IMR-90 (cell line): ENCODE measurements around the gene TMEM131L. TPM values are rescaled to one million over a fixed set of nuclear protein-coding genes. Genes with fewer than 3 reads are reported as not detected.

Source experiments
- ATAC-seq: fragments of 200-7000 bp; cut with Tn5 transposase; 2 replicates; pipeline ENCODE4 v1.9.1; 2020; ENCODE audit warnings: low read depth, mild to moderate bottlenecking, moderate library complexity
- BruUV-seq: library from RNA; stranded (reverse); fragments of 400-500 nt; replicated peaks from 2 replicates; lab custom pipeline; 2021; lab: Mats Ljungman, UMichigan
- CTCF ChIA-PET: fragments of 300-600 bp; formaldehyde crosslinking; extraction: SDS; loops from one replicate; lab custom pipeline; 2021; ENCODE audit warnings: antibody characterized with exemption; lab: Yijun Ruan, JAX
- POLR2A ChIA-PET: fragments of 300-600 bp; sonication (Branson Sonifier 250); formaldehyde crosslinking; loops from one replicate; lab custom pipeline; 2022; ENCODE audit warnings: antibody characterized with exemption; ENCODE audit not compliant: unreplicated experiment; lab: Charles Lee
- DNase-seq: peaks from one replicate; pipeline ENCODE4 v3.0.0; 2013
- H2AFZ ChIP-seq: replicated peaks from 2 replicates; pipeline ENCODE3; 2013; ENCODE audit warnings: low read length, mild to moderate bottlenecking; ENCODE audit not compliant: poor library complexity
- H2AK5ac ChIP-seq: 2 replicates; pipeline ENCODE4 v1.6.1; 2013; ENCODE audit warnings: low read depth, low read length, inconsistent platforms
- H2AK9ac ChIP-seq: replicated peaks from 2 replicates; pipeline ENCODE3; 2013; ENCODE audit warnings: mild to moderate bottlenecking, low read depth, low read length, moderate library complexity; ENCODE audit not compliant: poor library complexity
- H2BK120ac ChIP-seq: 2 replicates; pipeline ENCODE4 v1.6.1; 2013; ENCODE audit warnings: low read depth, low read length, inconsistent platforms
- H2BK15ac ChIP-seq: 3 replicates; pipeline ENCODE4 v1.6.1; 2013; ENCODE audit warnings: low read depth, low read length, inconsistent platforms
- H2BK20ac ChIP-seq: 2 replicates; pipeline ENCODE4 v1.6.1; 2013; ENCODE audit warnings: low read depth, mild to moderate bottlenecking, inconsistent platforms, low read length, moderate library complexity
- H2BK5ac ChIP-seq: 2 replicates; pipeline ENCODE4 v1.6.1; 2013; ENCODE audit warnings: mild to moderate bottlenecking, low read depth, low read length, inconsistent platforms; ENCODE audit not compliant: poor library complexity, severe bottlenecking
- H3K14ac ChIP-seq: replicated peaks from 2 replicates; pipeline ENCODE4 v1.6.1; 2013; ENCODE audit warnings: low read depth, low read length, inconsistent platforms
- H3K18ac ChIP-seq: 2 replicates; pipeline ENCODE4 v1.6.1; 2013; ENCODE audit warnings: low read depth, low read length, control low read depth
- H3K23ac ChIP-seq: 2 replicates; pipeline ENCODE4 v1.6.1; 2013; ENCODE audit warnings: low read depth, low read length, inconsistent platforms
- H3K27ac ChIP-seq: 2 replicates; pipeline ENCODE4 v1.5.1; 2013; ENCODE audit warnings: mild to moderate bottlenecking, control low read depth, low read length; ENCODE audit not compliant: insufficient read depth
- H3K27me3 ChIP-seq: 2 replicates; pipeline ENCODE4 v1.6.1; 2013; ENCODE audit warnings: low read length; ENCODE audit not compliant: control insufficient read depth, insufficient read depth
- H3K36me3 ChIP-seq: 2 replicates; pipeline ENCODE4 v1.6.1; 2013; ENCODE audit warnings: low read length, mixed read lengths; ENCODE audit not compliant: control insufficient read depth, insufficient read depth
- H3K4ac ChIP-seq: 2 replicates; pipeline ENCODE4 v1.6.1; 2013; ENCODE audit warnings: low read depth, low read length, inconsistent platforms
- H3K4me1 ChIP-seq: 2 replicates; pipeline ENCODE4 v1.6.1; 2013; ENCODE audit warnings: low read length, mixed read lengths; ENCODE audit not compliant: control insufficient read depth, insufficient read depth
- H3K4me2 ChIP-seq: 2 replicates; pipeline ENCODE4 v1.6.1; 2013; ENCODE audit warnings: low read depth, mild to moderate bottlenecking, control low read depth, low read length, moderate library complexity
- H3K4me3 ChIP-seq: 2 replicates; pipeline ENCODE4 v1.5.1; 2013; ENCODE audit warnings: low read depth, mild to moderate bottlenecking, control low read depth, low read length, moderate library complexity; ENCODE audit not compliant: insufficient read depth
- H3K56ac ChIP-seq: 2 replicates; pipeline ENCODE4 v1.6.1; 2013; ENCODE audit warnings: low read length, inconsistent platforms; ENCODE audit not compliant: insufficient read depth; ENCODE audit errors: extremely low read depth
- H3K79me1 ChIP-seq, 2 experiments: 2 replicates each; pipeline ENCODE4 v1.6.1; 2013; ENCODE audit warnings: low read length in 2 of 2, inconsistent platforms in 1 of 2, low read depth in 1 of 2
- H3K9ac ChIP-seq: 2 replicates; pipeline ENCODE4 v1.6.1; 2013; ENCODE audit warnings: low read depth, low read length, control low read depth
- H3K9me1 ChIP-seq: 2 replicates; pipeline ENCODE4 v1.6.1; 2013; ENCODE audit warnings: low read length, inconsistent platforms; ENCODE audit not compliant: insufficient read depth
- H3K9me3 ChIP-seq: 2 replicates; pipeline ENCODE4 v1.6.1; 2013; ENCODE audit warnings: low read length; ENCODE audit not compliant: control insufficient read depth, insufficient read depth
- H4K20me1 ChIP-seq: 2 replicates; pipeline ENCODE4 v1.6.1; 2013; ENCODE audit warnings: low read length, inconsistent platforms; ENCODE audit not compliant: insufficient read depth
- H4K5ac ChIP-seq: 2 replicates; pipeline ENCODE4 v1.6.1; 2013; ENCODE audit warnings: mild to moderate bottlenecking, low read depth, low read length, control low read depth
- H4K8ac ChIP-seq, 2 experiments: 2 replicates each; pipeline ENCODE4 v1.6.1; 2013; ENCODE audit warnings: low read depth in 2 of 2, low read length in 2 of 2, control low read depth in 1 of 2, inconsistent platforms in 1 of 2
- H4K91ac ChIP-seq: 2 replicates; pipeline ENCODE4 v1.6.1; 2013; ENCODE audit warnings: low read depth, low read length, inconsistent platforms; ENCODE audit not compliant: insufficient read depth
- BHLHE40 ChIP-seq: fragments of 150-350 bp; IDR thresholded peaks from 2 replicates; pipeline ENCODE4 v1.6.1; 2016; ENCODE audit warnings: mild to moderate bottlenecking, low read depth, low read length
- RFX5 ChIP-seq: IDR thresholded peaks from 2 replicates; pipeline ENCODE4 v1.8.0; 2012; ENCODE audit warnings: low read depth, mild to moderate bottlenecking, low read length, moderate library complexity
- WGBS, 2 experiments: methylation state at CpG; one replicate each; pipeline versions ENCODE4 v1.1.5 to v1.1.7; 2013; ENCODE audit warnings: missing lambda C conversion rate in 2 of 2; ENCODE audit not compliant: insufficient read length in 1 of 2; ENCODE audit errors: extremely low coverage in 2 of 2; 5-methylcytosine and 5-hydroxymethylcytosine counted together
- dilution Hi-C: fragments of 300-500 bp; cut with HindIII; formaldehyde crosslinking; loops from one replicate; pipeline ENCODE4 v1.14.3; 2018; ENCODE audit warnings: low sequenced_read_pairs; ENCODE audit not compliant: unreplicated experiment
- in situ Hi-C: fragments of 300-500 bp; cut with MboI; formaldehyde crosslinking; loops from 3 replicates; pipeline ENCODE4 v1.14.3; 2019; ENCODE audit warnings: low sequenced_read_pairs, inconsistent platforms, mixed read lengths
- intact Hi-C: fragments of 100-400 bp; cut with micrococcal nuclease; formaldehyde crosslinking; loops from 2 replicates; pipeline ENCODE4 v1.10.0; 2022
- polyA plus RNA-seq, 3 experiments: library from polyadenylated mRNA; depleted of rRNA; stranded (reverse); fragments of >200 nt; gene quantifications; 2 replicates each; pipeline ENCODE4 v1.2.3, GENCODE V29; 2012; ENCODE audit warnings: low replicate concordance in 1 of 3
- total RNA-seq: library from RNA; depleted of rRNA; stranded (reverse); fragments of >200 nt; gene quantifications from 2 replicates; pipeline ENCODE4 v1.2.3, GENCODE V29; 2012

TMEM131L gene
- total and polyA plus RNA-seq, 2 of the 4 experiments (the other 2 are of a cell fraction) = 8.4 to 23.8 TPM

DNA sequence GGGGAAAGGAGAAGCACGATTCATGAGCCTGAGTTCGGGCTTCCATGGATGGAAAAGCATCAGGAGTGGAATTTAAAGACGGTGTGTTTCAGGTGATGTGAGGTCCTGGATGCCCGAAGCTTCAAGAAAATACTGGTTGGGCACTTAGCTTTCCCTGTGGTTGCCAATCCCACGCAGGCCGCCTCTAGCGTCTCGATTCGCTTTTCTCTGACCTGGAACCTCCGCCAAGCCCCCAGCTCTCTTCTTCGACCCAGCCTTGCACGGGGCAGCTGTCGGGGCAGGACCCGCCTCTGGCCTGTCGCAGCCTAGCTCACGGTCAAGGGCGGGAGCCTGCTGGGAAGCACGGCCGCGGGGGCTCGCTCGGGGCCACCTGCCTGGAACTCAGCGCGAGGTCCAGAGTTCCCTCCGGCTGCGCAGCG, 217.6 kb downstream of the TMEM131L start:
- no peaks in the 10 kb centered on the region for H3K79me1 ChIP-seq
- TF ChIP-seq BHLHE40 = peak; percentile 63; the same call in 1 of the 2 replicates
- no peak for TF ChIP-seq RFX5
- H4K91ac ChIP-seq = no peak overlapping the region
- intact Hi-C loops = no loop called here
- H2AK9ac ChIP-seq = no peak overlapping the region
- no peak overlapping the region for H2BK120ac ChIP-seq
- H2BK5ac ChIP-seq = no peak overlapping the region
- no peak overlapping the region for H2BK20ac ChIP-seq
- peak overlapping the region; percentile 35; the same call in 1 of the 2 replicates for H3K4me3 ChIP-seq
- H3K4me2 ChIP-seq = peak overlapping the region; percentile 80; the same call in 1 of the 2 replicates
- no peaks in the 10 kb centered on the region for H3K9me1 ChIP-seq
- ChIA-PET POLR2A (no interaction called here), CTCF (no interaction called here)
- H3K4ac ChIP-seq = no peak overlapping the region
- 3% methylated on average over 8 of the region's 27 CpGs; no CpG with 5 or more reads in 1 of the 2 experiments for WGBS, 2 experiments
- H3K27ac ChIP-seq = no peak overlapping the region
- H2BK15ac ChIP-seq = no peak overlapping the region
- H2AFZ ChIP-seq = peak overlapping the region; percentile 79
- peaks cover 5% of the 10 kb centered on the region for H3K9me3 ChIP-seq
- dilution Hi-C loops = no loop called here
- no peak overlapping the region for H3K9ac ChIP-seq
- in situ Hi-C loops = no loop called here
- H4K8ac ChIP-seq = no peak overlapping the region
- no peak overlapping the region for H3K18ac ChIP-seq
- peaks cover 31% of the 10 kb centered on the region for H3K27me3 ChIP-seq
- H4K5ac ChIP-seq = no peak overlapping the region
- DNase-seq (no peak), ATAC-seq (no peak)
- H3K14ac ChIP-seq = no peak overlapping the region
- H3K4me1 ChIP-seq = no peaks in the 10 kb centered on the region
- no peaks in the 10 kb centered on the region for H3K36me3 ChIP-seq
- H3K23ac ChIP-seq = no peak overlapping the region
- no peak overlapping the region for H3K56ac ChIP-seq
- BruUV-seq = no TSS peak
- H2AK5ac ChIP-seq = no peak overlapping the region
- H4K20me1 ChIP-seq = no peaks in the 10 kb centered on the region
